ENCODE measurements around the gene LNX1. TPM values are rescaled to one million over a fixed set of nuclear protein-coding genes. Genes with fewer than 3 reads are reported as not detected.
A peak's percentile ranks its signal among the peaks of the same experiment; 100 is the strongest.

LNX1 gene
- total RNA-seq, 1 donor from 2014 or later: 0.34 TPM

GRCh38 chr4:53620956-53621355 is 29.7 kb upstream of the LNX1 start:
- Histone ChIP-seq H2AFZ (replicated peaks) (no peak overlapping the region), H3K79me2 (ENCODE audit: low read depth) (no peaks in the 10 kb centered on the region), H3K4me1 (no peaks in the 10 kb centered on the region), H3K9me3 (ENCODE audit: low read depth) (no peaks in the 10 kb centered on the region), H3K36me3 (no peaks in the 10 kb centered on the region), H3K27me3 (no peaks in the 10 kb centered on the region), H3K9ac (no peak overlapping the region), H4K20me1 (ENCODE audit: low read depth) (no peaks in the 10 kb centered on the region), H3F3A (ENCODE audit: low read depth) (no peaks in the 10 kb centered on the region), H3K27ac (no peak overlapping the region), H3K4me2 (no peak overlapping the region), H3K4me3 (no peak overlapping the region)
- H3K4me1 Mint-ChIP-seq: no peaks in the 10 kb centered on the region
- H3K27ac Mint-ChIP-seq: no peak overlapping the region
- no peaks in the 10 kb centered on the region for H3K9me3 Mint-ChIP-seq
- peak; percentile 14 for DNase-seq (ENCODE audit: low spot score)
- H3K36me3 Mint-ChIP-seq: no peaks in the 10 kb centered on the region
- TF ChIP-seq EZH2 (IDR thresholded peaks at IDR 0.05): no peak
- TF ChIP-seq, protein P1, sequence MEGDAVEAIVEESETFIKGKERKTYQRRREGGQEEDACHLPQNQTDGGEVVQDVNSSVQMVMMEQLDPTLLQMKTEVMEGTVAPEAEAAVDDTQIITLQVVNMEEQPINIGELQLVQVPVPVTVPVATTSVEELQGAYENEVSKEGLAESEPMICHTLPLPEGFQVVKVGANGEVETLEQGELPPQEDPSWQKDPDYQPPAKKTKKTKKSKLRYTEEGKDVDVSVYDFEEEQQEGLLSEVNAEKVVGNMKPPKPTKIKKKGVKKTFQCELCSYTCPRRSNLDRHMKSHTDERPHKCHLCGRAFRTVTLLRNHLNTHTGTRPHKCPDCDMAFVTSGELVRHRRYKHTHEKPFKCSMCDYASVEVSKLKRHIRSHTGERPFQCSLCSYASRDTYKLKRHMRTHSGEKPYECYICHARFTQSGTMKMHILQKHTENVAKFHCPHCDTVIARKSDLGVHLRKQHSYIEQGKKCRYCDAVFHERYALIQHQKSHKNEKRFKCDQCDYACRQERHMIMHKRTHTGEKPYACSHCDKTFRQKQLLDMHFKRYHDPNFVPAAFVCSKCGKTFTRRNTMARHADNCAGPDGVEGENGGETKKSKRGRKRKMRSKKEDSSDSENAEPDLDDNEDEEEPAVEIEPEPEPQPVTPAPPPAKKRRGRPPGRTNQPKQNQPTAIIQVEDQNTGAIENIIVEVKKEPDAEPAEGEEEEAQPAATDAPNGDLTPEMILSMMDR (IDR thresholded peaks at IDR 0.05): peak; percentile 18
- TF ChIP-seq EZH2phosphoT487 (IDR thresholded peaks at IDR 0.05): no peak
- no peak overlapping the region for H3K4me3 Mint-ChIP-seq
- no peaks in the 10 kb centered on the region for H3K27me3 Mint-ChIP-seq (ENCODE audit: insufficient read depth, low read depth)

DNA sequence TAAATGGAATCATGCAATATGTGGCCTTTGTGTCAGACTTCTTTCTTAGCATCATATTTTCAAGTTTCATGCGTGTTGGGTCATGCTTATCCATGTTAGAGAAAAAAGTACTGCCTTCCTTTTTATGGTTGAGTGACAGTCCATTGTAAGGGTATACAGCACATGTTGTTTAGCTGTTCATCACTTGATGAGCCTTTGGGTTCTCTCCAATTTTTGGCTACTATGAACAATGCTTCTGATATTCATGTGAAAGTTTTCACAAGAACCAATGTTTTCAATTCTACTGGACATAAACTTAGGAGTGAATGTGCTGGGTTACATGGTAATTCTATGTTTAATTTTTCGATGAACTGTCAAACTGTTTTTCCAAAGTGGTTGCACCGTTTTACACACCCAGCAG is 28.1 kb upstream of the LNX1 start:
- TF ChIP-seq EZH2 (IDR thresholded peaks at IDR 0.05) (no peak), EZH2phosphoT487 (IDR thresholded peaks at IDR 0.05) (no peak)
- TF ChIP-seq, protein P1 (IDR thresholded peaks at IDR 0.05): no peak
- Mint-ChIP-seq H3K4me1 (no peaks in the 10 kb centered on the region), H3K27me3 (ENCODE audit: insufficient read depth, low read depth) (peaks cover 2% of the 10 kb centered on the region), H3K27ac (no peak overlapping the region), H3K4me3 (no peak overlapping the region), H3K36me3 (no peaks in the 10 kb centered on the region), H3K9me3 (no peaks in the 10 kb centered on the region)
- H3K9ac ChIP-seq: no peak overlapping the region
- H3K27me3 ChIP-seq: no peaks in the 10 kb centered on the region
- H3F3A ChIP-seq (ENCODE audit: low read depth): no peaks in the 10 kb centered on the region
- H3K4me1 ChIP-seq: no peaks in the 10 kb centered on the region
- H3K4me2 ChIP-seq: no peak overlapping the region
- no peaks in the 10 kb centered on the region for H4K20me1 ChIP-seq (ENCODE audit: low read depth)
- H3K4me3 ChIP-seq: no peak overlapping the region
- no peak overlapping the region for H3K27ac ChIP-seq
- no peaks in the 10 kb centered on the region for H3K9me3 ChIP-seq (ENCODE audit: low read depth)
- no peaks in the 10 kb centered on the region for H3K79me2 ChIP-seq (ENCODE audit: low read depth)
- H3K36me3 ChIP-seq: no peaks in the 10 kb centered on the region
- no peak for DNase-seq (ENCODE audit: low spot score)
- no peak overlapping the region for H2AFZ ChIP-seq (replicated peaks)

- Histone ChIP-seq H3K4me1 (no peaks in the 10 kb centered on the region), H3K9me3 (ENCODE audit: low read depth) (no peaks in the 10 kb centered on the region), H3K36me3 (no peaks in the 10 kb centered on the region), H3K4me3 (no peak overlapping the region), H3K9ac (no peak overlapping the region), H3K4me2 (no peak overlapping the region), H3F3A (ENCODE audit: low read depth) (no peaks in the 10 kb centered on the region), H3K79me2 (ENCODE audit: low read depth) (no peaks in the 10 kb centered on the region), H3K27me3 (no peaks in the 10 kb centered on the region), H3K27ac (no peak overlapping the region), H4K20me1 (ENCODE audit: low read depth) (no peaks in the 10 kb centered on the region), H2AFZ (replicated peaks) (no peak overlapping the region)
- peaks cover 2% of the 10 kb centered on the region for H3K27me3 Mint-ChIP-seq (ENCODE audit: insufficient read depth, low read depth)
- no peak overlapping the region for H3K4me3 Mint-ChIP-seq
- H3K36me3 Mint-ChIP-seq: no peaks in the 10 kb centered on the region
- TF ChIP-seq EZH2 (IDR thresholded peaks at IDR 0.05): no peak
- TF ChIP-seq, protein P1 (IDR thresholded peaks at IDR 0.05): no peak
- TF ChIP-seq EZH2phosphoT487 (IDR thresholded peaks at IDR 0.05): no peak
- no peak for DNase-seq (ENCODE audit: low spot score)
- peaks cover 1% of the 10 kb centered on the region for H3K9me3 Mint-ChIP-seq
- H3K27ac Mint-ChIP-seq: no peak overlapping the region
- H3K4me1 Mint-ChIP-seq: no peaks in the 10 kb centered on the region
Observed at GRCh38 chr4:53618321-53618720, 27.0 kb upstream of the LNX1 start.

Measured in neural progenitor cell (in vitro differentiated cells).